ENCODE data around the gene TNIP3.

DNA sequence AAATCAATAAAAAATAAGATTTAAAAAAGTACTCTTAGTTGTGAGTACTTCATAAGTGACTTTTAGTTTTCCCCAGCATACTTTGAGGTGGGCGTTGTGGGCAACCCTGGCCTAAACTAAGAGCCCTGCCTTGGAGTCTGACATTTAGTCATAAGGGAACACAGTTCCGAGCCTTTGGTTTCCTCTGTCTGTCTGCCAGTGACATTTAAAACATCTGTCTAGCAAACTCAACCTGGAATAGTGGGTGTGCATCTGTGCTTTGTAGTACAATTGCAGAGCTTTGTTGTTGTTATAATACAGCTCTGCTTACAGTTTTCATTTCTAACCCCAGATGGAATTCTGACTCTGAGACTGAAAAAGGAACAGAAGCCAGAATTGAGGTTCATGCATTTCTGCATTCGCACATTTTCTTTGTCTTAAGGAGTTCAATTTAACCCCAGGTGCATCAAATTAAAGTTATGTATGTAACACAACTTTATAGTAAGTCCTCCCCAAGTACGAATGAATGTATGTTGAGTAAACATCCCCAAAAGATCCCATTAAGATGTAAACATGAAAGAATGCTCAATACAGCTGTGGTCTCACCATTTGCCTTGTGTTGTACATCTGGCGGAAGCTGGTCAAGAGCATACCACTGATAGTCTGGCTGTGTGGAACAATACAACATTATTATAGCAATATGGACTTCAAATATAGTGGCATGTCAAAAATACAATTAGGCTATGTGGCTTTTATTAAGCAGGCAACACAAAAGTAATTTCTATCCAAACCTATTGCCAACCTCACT is 25.9 kb downstream of the TNIP3 start:
- TF ChIP-seq, protein P1, sequence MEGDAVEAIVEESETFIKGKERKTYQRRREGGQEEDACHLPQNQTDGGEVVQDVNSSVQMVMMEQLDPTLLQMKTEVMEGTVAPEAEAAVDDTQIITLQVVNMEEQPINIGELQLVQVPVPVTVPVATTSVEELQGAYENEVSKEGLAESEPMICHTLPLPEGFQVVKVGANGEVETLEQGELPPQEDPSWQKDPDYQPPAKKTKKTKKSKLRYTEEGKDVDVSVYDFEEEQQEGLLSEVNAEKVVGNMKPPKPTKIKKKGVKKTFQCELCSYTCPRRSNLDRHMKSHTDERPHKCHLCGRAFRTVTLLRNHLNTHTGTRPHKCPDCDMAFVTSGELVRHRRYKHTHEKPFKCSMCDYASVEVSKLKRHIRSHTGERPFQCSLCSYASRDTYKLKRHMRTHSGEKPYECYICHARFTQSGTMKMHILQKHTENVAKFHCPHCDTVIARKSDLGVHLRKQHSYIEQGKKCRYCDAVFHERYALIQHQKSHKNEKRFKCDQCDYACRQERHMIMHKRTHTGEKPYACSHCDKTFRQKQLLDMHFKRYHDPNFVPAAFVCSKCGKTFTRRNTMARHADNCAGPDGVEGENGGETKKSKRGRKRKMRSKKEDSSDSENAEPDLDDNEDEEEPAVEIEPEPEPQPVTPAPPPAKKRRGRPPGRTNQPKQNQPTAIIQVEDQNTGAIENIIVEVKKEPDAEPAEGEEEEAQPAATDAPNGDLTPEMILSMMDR (IDR thresholded peaks at IDR 0.05; ENCODE audit: insufficient read depth, low read depth, low read length), result no peak
- TF ChIP-seq EZH2 (IDR thresholded peaks at IDR 0.05; ENCODE audit: insufficient read depth, low read length), result no peak
